Adipocyte (in vitro differentiated cells): ENCODE measurements around the gene ALPL.
A peak's percentile ranks its signal among the peaks of the same experiment; 100 is the strongest.

Source experiments
- DNase-seq: peaks from one replicate; pipeline ENCODE4 v3.0.0-alpha.2; 2015; ENCODE audit warnings: low read depth
- H3K27me3 ChIP-seq: replicated peaks from 2 replicates; pipeline ENCODE4 v1.7.0; 2013; ENCODE audit warnings: mild to moderate bottlenecking, low read length, moderate library complexity; ENCODE audit not compliant: control insufficient read depth, insufficient read depth
- H3K36me3 ChIP-seq: 2 replicates; pipeline ENCODE4 v1.7.0; 2013; ENCODE audit warnings: low read length, mild to moderate bottlenecking, moderate library complexity; ENCODE audit not compliant: control insufficient read depth, insufficient read depth, severe bottlenecking
- H3K4me1 ChIP-seq: 2 replicates; pipeline ENCODE4 v1.7.0; 2013; ENCODE audit warnings: mild to moderate bottlenecking, low read length, moderate library complexity; ENCODE audit not compliant: control insufficient read depth, insufficient read depth
- H3K4me3 ChIP-seq: 2 replicates; pipeline ENCODE4 v1.7.0; 2013; ENCODE audit warnings: mild to moderate bottlenecking, low read length, moderate library complexity
- H3K9ac ChIP-seq: 2 replicates; pipeline ENCODE4 v1.7.0; 2013; ENCODE audit warnings: mild to moderate bottlenecking, low read length, moderate library complexity
- H3K9me3 ChIP-seq: 2 replicates; pipeline ENCODE4 v1.7.0; 2013; ENCODE audit warnings: mild to moderate bottlenecking, low read length, moderate library complexity; ENCODE audit not compliant: control insufficient read depth

The ALPL gene

GRCh38 chr1:21572735-21573277 is 63.6 kb downstream of the ALPL start:
- Histone ChIP-seq H3K4me1 (peaks cover 26% of the 10 kb centered on the region), H3K27me3 (no peaks in the 10 kb centered on the region), H3K9ac (no peak overlapping the region), H3K36me3 (peaks cover 9% of the 10 kb centered on the region), H3K9me3 (peaks cover 8% of the 10 kb centered on the region), H3K4me3 (no peak overlapping the region)
- DNase-seq = no peak

- Histone ChIP-seq H3K27me3 (no peaks in the 10 kb centered on the region), H3K4me1 (peaks cover 19% of the 10 kb centered on the region), H3K9me3 (peaks cover 8% of the 10 kb centered on the region), H3K9ac (no peak overlapping the region), H3K36me3 (peaks cover 9% of the 10 kb centered on the region), H3K4me3 (no peak overlapping the region)
- no peak for DNase-seq
These were observed 64.3 kb downstream of the ALPL start for GRCh38 chr1:21573475-21573874.

- Histone ChIP-seq H3K4me3 (no peak overlapping the region), H3K9ac (peak overlapping the region; percentile 29), H3K36me3 (peaks cover 9% of the 10 kb centered on the region), H3K4me1 (peaks cover 14% of the 10 kb centered on the region), H3K9me3 (peaks cover 8% of the 10 kb centered on the region), H3K27me3 (no peaks in the 10 kb centered on the region)
- DNase-seq = peak; percentile 63
These were observed 64.8 kb downstream of the ALPL start for GRCh38 chr1:21573971-21574465.

GRCh38 chr1:21574466-21575151 is 65.4 kb downstream of the ALPL start:
- no peak overlapping the region for H3K4me3 ChIP-seq
- no peak overlapping the region for H3K9ac ChIP-seq
- no peaks in the 10 kb centered on the region for H3K27me3 ChIP-seq
- DNase-seq = no peak
- peaks cover 9% of the 10 kb centered on the region for H3K36me3 ChIP-seq
- H3K9me3 ChIP-seq = peaks cover 8% of the 10 kb centered on the region
- H3K4me1 ChIP-seq = peaks cover 11% of the 10 kb centered on the region

- Histone ChIP-seq H3K4me3 (no peak overlapping the region), H3K27me3 (no peaks in the 10 kb centered on the region), H3K4me1 (peaks cover 11% of the 10 kb centered on the region), H3K9ac (no peak overlapping the region), H3K36me3 (peaks cover 9% of the 10 kb centered on the region), H3K9me3 (peaks cover 8% of the 10 kb centered on the region)
- no peak for DNase-seq
These were observed 66.2 kb downstream of the ALPL start for GRCh38 chr1:21575351-21575942.

GRCh38 chr1:21576031-21576797 is 67.0 kb downstream of the ALPL start:
- H3K36me3 ChIP-seq = peaks cover 6% of the 10 kb centered on the region
- no peak overlapping the region for H3K4me3 ChIP-seq
- no peak overlapping the region for H3K9ac ChIP-seq
- H3K9me3 ChIP-seq = peaks cover 8% of the 10 kb centered on the region
- DNase-seq = no peak
- no peaks in the 10 kb centered on the region for H3K27me3 ChIP-seq
- peaks cover 11% of the 10 kb centered on the region for H3K4me1 ChIP-seq

- H3K36me3 ChIP-seq = peaks cover 6% of the 10 kb centered on the region
- H3K4me3 ChIP-seq = no peak overlapping the region
- H3K9me3 ChIP-seq = peaks cover 6% of the 10 kb centered on the region
- peaks cover 11% of the 10 kb centered on the region for H3K4me1 ChIP-seq
- no peaks in the 10 kb centered on the region for H3K27me3 ChIP-seq
- no peak for DNase-seq
- H3K9ac ChIP-seq = no peak overlapping the region
These were observed 67.6 kb downstream of the ALPL start for GRCh38 chr1:21576798-21577187.

GRCh38 chr1:21577324-21577723 is 68.1 kb downstream of the ALPL start:
- no peak for DNase-seq
- Histone ChIP-seq H3K27me3 (no peaks in the 10 kb centered on the region), H3K9me3 (peaks cover 1% of the 10 kb centered on the region), H3K4me3 (no peak overlapping the region), H3K36me3 (peaks cover under 1% of the 10 kb centered on the region), H3K4me1 (peaks cover 11% of the 10 kb centered on the region), H3K9ac (no peak overlapping the region)

GRCh38 chr1:21577933-21578332 is 68.7 kb downstream of the ALPL start:
- no peaks in the 10 kb centered on the region for H3K9me3 ChIP-seq
- no peak for DNase-seq
- no peak overlapping the region for H3K9ac ChIP-seq
- no peaks in the 10 kb centered on the region for H3K27me3 ChIP-seq
- H3K4me1 ChIP-seq = peaks cover 11% of the 10 kb centered on the region
- H3K4me3 ChIP-seq = no peak overlapping the region
- no peaks in the 10 kb centered on the region for H3K36me3 ChIP-seq

GRCh38 chr1:21579791-21580190 is 70.6 kb downstream of the ALPL start:
- no peak overlapping the region for H3K4me3 ChIP-seq
- DNase-seq = no peak
- no peaks in the 10 kb centered on the region for H3K36me3 ChIP-seq
- H3K4me1 ChIP-seq = peaks cover 2% of the 10 kb centered on the region
- peaks cover 6% of the 10 kb centered on the region for H3K27me3 ChIP-seq
- no peak overlapping the region for H3K9ac ChIP-seq
- H3K9me3 ChIP-seq = no peaks in the 10 kb centered on the region

GRCh38 chr1:21584096-21584495 is 74.9 kb downstream of the ALPL start:
- Histone ChIP-seq H3K4me3 (no peak overlapping the region), H3K9me3 (no peaks in the 10 kb centered on the region), H3K27me3 (peaks cover 6% of the 10 kb centered on the region), H3K4me1 (peaks cover 23% of the 10 kb centered on the region), H3K36me3 (no peaks in the 10 kb centered on the region), H3K9ac (no peak overlapping the region)
- no peak for DNase-seq
